ENCODE measurements around the gene PHTF2.

DNA sequence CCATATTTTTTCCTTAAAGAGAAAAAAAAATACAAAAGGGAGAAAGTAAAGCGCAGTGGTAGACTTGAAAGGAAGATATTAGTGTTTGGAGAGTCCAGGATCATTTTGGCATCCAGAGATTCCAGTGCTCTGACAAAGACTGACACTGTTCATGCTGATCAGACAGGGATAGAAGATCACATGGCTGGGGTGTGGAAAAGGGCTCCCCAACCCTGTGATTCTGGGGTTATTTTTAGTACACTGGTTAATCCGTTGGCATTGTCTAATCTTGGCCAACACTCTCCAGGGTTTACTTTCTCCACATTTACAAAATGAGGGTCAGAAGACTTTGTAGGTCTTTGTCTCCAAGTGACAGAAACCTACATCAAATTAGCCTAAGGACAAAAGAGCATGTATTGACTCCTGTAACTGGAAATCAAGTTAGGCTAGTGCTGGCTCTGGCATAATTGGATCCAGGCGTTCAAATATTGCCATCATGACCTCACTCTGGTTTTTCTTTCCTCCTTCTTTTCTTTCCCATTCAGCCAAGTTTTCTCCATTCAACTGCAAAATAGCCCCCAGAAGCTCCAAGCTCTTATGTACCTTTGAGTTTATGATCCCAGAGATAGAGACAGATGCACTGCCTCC, 181.6 kb downstream of the PHTF2 start:
- no peak for TF ChIP-seq PATZ1 (CRISPR knock-in tag; IDR thresholded peaks at IDR 0.05; ENCODE audit: borderline replicate concordance)
- no peak for TF ChIP-seq CREB5 (CRISPR knock-in tag; IDR thresholded peaks at IDR 0.05; ENCODE audit: low read depth)
- TF ChIP-seq ZNF70 (CRISPR knock-in tag; IDR thresholded peaks at IDR 0.05), result no peak

All from SK-N-SH treated with all-trans-retinoic acid at 6 μM for 48 hours (cell line).